HG03045 (cell line): Measurements from ENCODE around the gene LPAR5.
"Not testable (repeated sequence)": the region's sequence is repeated elsewhere in the genome, so short reads cannot be mapped to it uniquely, and the experiment has no call there.

Source experiments
- ATAC-seq: cut with Tn5 transposase; IDR thresholded peaks from one replicate; pipeline ENCODE4 v1.9.1; 2021; ENCODE audit warnings: mild to moderate bottlenecking, moderate library complexity; ENCODE audit not compliant: unreplicated experiment

Gene LPAR5

DNA sequence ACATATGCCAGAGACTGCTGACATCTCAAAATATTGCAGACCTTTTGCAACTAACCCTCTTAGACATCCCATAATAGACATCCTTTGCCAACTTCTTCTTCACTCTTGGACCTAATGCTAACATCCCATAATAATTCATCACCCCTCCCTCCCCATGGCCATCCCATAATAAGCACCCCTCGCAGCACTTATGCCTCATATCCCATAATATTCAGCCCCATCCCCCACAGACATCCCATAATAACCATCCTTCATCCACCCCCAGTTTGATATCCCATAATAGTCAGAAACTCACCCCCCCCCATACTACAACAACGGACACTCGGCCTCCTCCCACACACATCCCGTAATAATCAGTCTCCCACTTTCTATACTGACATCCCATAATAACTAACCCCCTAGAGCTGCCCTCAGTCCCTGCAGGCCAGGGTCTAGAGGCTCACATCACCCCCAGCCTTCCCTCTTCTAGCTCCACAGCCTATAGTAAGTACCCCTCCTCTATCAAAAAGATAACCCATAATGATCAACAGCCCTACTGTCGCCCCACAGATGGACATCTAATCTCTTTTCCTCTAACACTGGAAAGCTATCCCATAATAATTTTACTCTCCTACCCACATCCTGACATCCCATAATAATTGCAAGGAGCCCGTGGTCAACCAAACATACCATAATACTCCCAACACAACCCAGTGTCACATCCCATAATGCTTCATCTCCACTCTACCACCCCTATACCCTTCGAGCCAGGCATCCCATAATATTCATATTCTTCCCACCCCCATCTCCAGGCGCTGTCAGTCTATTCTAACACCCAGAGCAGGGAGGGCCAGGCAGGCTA, 27.8 kb downstream of the LPAR5 start:
- ATAC-seq = no peak

DNA sequence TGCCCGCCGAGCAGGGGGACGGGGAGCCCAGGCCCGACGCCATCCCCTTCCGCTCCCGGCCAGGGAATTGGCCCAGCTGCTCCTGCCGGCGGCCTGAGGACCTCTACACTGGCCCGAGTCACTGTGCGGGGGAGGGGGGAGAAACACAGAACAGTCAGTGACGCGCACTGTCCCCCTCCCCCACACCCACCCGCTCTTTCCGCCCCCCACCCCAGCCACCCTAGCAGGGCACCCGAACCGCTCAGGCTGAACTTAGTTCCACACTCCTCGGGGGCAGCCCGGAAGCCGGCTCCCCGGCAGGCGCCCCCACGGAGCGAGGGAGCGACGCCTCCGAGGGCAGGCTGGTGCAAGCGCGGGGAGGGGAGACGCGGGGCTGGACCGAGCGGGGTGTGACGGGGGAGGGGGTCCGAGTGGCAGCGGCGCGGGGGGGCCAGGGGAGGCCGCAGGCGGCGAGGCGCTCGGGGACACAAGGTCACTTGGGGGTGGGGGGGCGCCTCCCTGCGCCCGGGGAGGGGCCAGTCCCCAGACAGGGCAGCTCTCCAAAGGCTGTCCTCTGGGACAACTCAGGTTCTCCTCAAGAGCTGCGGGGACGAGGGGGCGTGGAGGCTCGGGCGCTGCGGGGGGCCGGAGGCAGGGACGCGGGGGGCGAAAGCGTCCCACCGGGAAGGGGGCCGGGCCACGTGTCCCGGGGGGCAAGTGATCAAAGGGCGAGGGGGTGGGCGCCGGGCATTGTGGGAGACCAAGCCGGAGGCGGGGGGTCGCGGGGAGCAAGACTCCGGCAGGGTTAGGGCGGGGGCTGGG, 29.2 kb downstream of the LPAR5 start:
- no peak for ATAC-seq

DNA sequence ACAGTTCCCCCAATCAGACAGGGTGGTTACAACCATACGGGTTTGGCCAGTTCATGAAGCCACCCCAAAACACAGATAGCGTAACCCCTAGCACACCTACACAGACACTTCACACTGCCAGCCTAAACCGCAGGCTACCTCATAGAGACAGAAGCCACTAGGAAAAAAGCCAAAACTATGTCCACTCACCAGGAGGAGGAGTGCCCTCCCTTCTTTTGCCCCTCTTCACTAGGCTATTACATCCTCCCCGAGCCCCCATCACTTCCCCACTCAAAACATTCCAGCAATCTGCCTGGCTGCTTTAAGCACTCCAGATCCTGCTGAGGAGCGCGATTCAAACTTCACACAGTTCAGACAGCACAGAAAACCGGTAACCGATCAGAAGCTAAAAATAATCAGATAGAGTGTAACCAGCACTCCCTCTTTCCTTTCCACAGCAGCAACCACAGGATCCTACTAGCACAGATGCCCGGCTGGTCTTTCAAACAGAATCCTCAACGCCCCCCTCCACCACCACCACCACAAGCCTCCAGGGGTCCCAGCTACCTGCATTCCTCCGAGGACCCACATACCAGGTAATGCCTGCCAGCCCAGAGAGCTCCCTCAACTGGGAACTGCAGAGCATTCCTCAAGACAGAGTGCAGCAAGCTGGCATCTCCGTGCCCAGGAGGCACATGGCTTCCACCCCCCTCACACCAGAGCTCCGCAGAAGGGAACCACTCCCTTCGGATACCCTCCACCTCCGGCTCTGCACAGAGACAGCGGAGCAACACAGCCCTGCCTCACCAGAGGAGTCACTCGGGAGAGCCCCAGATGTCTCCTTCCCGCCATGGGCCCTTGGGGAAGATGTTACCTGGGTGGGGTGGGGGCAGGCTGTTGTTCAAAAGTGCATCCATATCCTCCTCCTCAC, 30.1 kb downstream of the LPAR5 start:
- no peak for ATAC-seq

DNA sequence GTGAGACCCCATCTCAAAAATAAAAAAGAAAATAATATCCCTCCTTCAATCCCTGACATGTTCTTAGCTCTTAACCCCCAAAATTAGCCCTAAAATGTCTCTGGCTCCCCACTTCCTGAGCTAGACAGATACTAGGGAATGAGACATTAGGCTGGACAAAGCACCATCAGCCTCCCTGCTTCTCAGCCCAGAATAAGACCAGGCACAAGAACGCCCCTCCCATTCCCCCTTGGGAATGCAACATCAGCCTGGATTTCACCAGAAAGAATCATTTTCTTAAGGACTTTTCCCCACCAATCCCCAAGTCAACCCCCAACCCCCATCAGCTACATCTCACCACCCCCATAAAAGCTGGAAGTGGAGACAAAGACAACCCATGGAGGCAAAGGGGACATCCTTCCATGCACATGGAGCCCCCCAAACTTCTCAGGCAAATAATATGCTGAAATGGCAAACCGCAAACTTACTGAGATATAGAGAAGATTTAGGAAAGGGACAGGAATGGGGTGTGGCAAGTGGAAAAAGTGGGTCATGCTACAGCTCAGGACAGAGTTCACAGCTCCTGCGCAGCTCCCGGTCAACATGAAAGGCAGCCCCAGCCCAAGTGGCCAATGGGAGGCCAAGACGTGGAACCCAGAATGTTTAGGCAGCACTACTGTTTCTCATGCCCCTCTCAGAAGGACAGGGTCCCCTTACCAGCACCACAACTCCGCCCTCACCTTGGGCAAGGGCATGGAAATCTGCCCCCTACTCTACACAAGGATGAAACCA, 31.3 kb downstream of the LPAR5 start:
- ATAC-seq = no peak

DNA sequence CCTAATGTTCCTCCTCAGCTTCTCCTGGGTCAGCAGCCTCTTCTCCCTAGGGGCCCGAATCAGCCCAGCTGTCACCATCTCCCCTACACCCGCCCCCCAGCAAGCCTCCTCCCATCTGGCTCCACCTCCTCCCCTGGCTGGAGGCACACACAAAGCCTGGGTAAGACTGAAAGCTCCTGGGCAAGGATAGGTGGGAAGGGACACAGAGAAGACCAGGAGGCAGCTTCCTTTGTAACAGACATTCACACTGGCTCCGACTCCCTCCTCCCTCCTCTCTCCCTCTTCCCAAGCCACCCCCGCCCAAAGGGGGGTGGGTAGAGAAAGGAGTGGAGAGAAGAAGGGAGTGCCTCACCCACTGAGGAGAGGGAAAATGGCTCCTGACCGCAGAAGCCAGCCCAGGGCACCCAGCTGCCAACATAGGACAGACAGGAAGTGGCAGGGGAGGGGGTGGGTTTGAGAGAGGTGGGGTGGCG, 32.6 kb downstream of the LPAR5 start:
- ATAC-seq = no peak

DNA sequence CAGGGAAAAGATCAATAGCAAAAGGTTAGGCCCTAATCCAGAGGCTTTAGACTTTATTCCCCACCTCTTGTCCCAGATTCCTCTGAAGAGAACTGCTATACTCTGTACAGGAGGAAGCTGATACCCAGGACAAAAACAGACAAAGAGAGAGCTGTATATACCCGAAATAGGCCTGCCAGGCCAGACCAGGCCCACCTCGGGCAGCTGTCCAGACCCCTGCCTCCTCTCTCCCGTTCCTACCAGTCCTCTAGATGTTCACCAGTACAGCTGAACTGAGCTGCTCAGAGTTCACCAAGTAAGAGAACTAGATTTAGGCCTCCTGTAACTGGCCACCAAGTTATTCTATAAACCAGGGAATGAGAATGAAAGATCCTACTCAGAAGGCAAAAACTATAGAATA, 33.2 kb downstream of the LPAR5 start:
- ATAC-seq = no peak

DNA sequence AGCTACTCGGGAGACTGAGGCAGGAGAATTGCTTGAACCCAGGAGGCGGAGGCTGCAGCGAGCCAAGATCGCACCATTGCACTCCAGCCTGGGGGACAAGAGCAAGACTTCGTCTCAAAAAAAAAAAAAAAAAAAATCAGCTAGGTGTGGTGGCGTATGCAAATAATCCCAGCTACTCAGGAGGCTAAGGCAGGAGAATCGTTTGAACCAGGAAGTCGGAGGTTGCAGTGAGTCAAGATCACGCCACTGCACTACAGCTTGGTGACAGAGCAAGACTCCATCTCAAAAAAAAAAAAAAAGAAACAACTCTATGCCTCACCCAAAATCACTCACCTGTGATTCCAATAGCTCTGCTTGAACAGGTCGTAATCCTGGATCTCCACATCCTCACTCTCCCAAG, 40.1 kb downstream of the LPAR5 start:
- not testable (repeated sequence) for ATAC-seq

DNA sequence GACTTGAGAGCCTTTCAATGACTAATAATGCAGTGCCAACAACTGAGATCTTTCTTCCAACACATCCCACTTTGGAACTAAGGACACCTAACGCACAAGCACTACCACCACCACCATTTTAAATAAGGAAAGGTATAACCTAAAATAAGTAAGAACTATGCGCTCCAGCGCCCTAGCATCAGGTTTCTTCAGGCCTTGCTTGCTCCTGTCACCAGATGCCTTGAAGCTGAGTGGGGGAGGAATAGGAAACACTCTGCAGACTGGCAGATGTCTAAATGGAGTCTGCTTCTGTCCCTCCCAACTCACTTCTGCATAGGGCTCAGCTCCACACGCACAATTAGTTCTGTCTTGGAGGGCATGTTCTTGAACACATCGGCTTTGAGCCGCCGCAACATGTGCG, 43.7 kb downstream of the LPAR5 start:
- no peak for ATAC-seq

DNA sequence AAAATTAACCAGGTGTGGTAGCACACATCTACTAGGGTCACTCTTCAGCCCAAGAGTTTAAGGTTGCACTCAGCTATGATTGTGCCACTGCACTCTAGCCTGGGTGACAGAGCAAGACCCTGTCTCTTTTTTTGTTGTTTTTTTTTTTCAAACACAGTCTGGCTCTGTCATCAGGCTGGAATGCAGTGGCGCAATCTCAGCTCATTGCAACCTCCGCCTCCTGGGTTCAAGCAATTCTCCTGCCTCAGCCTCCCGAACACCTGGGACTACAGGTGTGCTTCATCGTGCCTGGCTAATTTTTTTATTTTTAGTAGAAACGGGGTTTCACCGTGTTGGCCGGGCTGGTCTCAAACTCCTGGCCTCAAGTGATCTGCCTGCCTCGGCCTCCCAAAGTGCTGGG, 49.2 kb downstream of the LPAR5 start:
- not testable (repeated sequence) for ATAC-seq

DNA sequence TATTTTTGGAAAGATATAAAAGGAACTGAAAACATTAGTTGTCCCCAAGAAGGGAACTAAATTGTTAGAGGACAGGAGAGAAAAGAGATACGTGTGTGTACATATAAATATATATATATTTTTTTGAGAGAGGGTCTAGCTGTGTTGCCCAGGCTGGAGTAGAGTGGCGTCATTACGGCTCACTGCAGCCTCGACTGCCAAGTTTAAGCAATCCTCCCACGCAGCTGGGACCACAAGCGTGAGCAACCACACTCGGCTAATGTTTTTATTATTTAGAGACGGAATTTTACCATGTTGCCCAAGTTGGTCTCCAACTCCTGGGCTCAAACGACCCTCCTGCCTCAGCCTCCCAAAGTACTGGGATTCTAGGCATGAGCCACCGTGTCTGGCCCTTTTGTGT, 51.5 kb downstream of the LPAR5 start:
- no peak for ATAC-seq

DNA sequence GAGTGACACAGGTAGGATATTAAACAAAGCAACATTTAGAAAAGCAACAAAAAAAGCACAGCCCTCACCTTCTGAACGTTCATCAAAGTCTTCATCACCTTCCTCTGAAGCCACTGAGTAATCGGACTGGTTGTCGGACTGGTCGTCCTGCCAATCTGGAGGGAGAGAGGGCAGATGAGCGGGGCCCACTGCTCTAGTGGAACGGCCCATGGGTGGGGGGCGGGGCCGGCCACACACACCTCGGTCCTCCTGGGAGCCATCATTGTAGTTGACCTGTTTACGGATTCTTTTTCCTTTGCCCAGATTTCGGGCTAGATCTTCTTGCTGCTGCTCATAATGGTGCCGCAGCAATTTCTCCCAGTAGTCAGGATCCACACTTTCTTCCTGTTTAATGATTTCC, 52.8 kb downstream of the LPAR5 start:
- no peak for ATAC-seq

DNA sequence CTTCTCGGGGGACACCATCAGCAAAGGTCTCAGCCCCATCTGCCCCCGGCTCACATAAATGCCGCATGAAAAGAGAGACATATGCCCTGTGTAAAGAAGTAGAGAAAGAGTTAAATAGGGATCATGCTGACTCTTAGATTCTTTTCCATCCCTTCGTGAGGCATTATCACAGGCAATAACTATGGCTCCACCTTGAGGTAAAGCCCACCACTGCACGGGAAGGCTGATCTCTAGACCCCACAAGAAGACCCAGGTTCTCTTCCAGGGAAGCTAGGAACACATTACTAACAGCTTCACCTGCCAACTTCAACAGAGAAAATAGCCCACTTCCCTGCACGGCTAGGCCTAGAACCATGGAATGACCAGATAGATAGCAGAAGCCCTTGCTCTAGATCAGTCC, 53.6 kb downstream of the LPAR5 start:
- ATAC-seq = no peak

DNA sequence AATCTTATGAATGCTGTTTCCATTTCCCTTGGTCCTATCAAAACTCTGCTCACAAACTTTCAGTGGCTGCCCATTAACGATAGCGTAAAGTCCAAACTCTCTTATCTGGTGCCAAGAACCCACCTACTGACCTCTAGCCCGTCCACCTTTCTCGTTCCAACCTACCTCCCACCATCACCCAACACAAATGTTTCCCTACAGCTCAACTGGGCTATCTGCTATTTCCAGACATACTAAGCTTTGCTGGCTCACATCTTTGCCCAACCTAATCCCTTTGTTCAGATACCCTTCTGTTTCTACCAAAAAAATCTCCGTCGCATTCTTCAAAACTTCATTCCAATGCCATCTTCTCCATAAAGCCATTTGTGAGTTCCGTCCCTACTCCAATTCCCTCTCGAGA, 60.1 kb downstream of the LPAR5 start:
- no peak for ATAC-seq

DNA sequence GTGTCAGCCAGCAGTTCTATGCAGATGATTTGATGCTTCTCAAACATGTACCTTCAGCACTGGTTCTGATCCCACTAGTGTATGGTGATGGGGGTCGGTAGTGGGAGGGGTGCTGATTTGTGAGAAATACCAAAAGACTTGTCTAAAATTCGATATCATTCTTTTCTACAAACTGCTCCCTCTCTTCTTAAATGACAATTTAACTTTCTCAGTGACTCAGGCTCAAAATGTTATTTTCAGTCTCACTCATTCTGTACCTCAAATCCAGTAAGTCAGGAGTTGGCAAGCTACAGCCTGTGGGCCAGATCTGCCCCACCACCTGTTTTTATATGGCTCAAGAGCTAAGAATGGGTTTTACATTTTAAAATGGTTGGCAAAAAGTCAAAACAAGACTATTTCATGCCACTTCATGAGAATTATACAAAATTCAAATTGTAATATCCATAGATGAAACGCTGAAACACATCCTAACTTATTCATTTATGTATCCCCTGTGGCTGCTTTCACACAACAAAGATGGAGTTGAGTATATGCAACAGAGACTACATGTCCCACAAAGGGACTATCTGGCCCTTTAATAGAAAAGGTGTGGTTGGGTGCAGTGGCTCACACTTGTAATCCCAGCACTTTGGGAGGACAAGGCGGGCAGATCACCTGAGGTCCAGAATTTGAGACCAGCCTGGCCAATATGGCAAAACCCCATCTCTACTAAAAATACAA, 61.0 kb downstream of the LPAR5 start:
- no peak for ATAC-seq

DNA sequence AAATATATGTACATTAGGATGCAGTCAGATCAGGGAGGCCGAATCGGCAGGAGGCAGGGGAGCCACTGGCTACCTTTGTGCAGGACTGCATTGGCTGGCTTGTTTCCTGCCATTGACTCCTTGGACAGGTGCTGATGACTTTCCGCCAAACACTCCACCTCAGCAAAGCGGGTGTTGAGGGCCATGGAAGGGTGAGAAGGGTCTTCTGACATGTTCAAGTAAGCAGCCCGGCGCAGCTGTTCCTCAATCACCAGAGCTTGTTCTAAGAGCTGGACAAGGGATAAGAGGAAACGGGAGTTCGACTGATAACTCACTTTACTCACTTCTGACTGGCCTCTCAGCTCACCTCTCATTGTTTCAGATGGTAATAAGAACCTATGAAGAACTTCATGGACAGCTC, 62.8 kb downstream of the LPAR5 start:
- ATAC-seq = no peak

DNA sequence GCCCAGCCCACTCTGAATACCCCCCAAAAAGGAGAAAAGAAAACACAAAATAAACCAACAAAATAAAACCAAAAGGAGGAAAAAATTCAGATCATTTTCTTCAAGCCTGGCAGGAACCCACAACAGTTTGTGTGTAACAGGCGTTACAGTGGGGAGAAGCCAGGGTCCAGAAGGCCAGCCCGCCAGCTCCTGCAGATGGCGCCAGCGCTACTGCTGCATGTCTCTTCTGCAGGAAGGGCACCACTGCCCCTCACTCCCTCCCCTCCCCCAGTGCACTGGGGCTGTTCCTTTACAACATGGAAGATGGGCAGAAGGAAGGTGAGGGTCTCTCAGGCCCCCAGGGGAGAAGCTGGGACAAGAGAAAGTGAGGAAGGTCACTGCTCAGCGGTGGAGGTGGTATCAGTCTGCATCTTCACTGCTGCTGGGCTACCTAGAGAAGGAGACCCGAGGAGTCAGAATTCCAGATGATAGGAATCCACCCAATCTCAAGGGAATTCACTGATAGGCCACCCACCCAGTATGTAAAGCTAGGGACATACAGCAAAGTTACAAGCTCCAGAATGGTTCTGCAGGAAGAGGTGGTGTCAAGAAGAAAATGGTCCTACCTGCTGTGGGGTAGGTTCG, 65.4 kb downstream of the LPAR5 start:
- no peak for ATAC-seq

DNA sequence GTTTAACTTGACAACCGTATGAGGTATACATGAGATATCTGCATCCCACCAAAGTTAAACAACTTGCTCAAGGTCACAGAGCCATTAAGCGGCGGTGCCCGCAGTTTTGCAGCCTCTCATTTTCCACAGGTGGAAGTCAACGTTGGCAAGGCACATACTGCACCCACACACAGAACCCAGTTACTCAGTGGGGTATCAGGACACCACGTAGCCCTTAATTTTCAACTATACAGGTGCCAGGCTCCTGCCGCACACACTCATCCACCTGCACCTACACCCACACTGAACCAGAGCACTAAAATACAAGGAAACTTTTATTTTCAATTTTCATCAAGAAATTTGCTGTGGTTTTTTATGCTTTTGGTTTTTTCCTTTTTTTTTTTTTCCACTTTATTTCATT, 66.0 kb downstream of the LPAR5 start:
- no peak for ATAC-seq

DNA sequence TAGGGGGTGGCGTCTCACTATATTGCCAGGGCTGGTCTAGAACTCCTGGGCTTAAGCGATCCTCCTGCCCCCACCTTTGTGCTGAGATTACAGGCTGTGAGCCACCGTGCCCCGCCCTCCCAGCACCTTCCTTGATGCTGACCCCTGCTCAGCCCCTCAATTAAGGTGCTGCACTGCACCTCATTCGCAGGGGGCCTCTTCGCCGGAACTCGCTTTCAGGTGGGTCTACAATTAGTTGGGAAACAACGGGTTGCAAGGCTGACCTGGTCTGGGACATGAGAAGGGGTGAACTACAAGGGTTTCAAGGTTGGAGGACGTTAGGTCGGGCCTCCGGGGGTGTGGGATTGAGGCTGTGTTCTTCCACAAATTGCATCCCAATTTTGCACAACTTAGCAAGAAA, 66.4 kb downstream of the LPAR5 start:
- ATAC-seq = no peak
